Measurements from ENCODE around the gene CRX. TPM values are rescaled to one million over a fixed set of nuclear protein-coding genes. Genes with fewer than 3 reads are reported as not detected.
"Not testable (repeated sequence)": the region's sequence is repeated elsewhere in the genome, so short reads cannot be mapped to it uniquely, and the experiment has no call there.

CRX gene
- total and polyA plus RNA-seq, 2 experiments from 2014 or later = not detected

DNA sequence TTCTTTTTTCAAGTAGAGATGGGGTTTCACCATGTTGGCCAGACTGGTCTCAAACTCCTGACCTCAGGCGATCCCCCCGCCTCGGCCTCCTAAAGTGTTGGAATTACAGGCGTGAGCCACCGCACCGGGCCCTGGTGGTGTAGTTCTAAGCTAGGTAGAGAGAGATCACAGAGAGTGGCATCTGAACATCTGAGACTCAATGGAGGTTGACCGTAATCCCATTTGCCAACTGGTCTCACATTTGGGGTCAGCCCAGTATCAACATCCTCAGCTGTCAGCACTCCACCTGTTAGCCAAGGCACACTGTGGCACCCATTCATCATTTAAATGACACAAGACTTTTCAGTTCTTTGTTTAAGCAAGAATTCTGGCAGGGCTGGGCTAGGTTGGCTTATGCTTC is 35.2 kb upstream of the CRX start:
- DNase-seq = no peak
- H2AFZ ChIP-seq = no peak overlapping the region
- H4K20me1 ChIP-seq (ENCODE audit: insufficient read depth) = peaks cover under 1% of the 10 kb centered on the region; the same call in 1 of the 2 replicates
- in situ Hi-C loops (cut with MboI) = no loop called here
- H3K4me2 ChIP-seq (ENCODE audit: unreplicated experiment) = no peak overlapping the region
- H3K36me3 ChIP-seq (ENCODE audit: low read depth) = peaks cover 12% of the 10 kb centered on the region; the same call in 1 of the 2 replicates
- H3K79me2 ChIP-seq (ENCODE audit: insufficient read depth) = peaks cover 5% of the 10 kb centered on the region
- 0 out of 2 replicates have a peak, but pooled peaks cover 12% of the 10 kb centered on the region for H3F3A ChIP-seq (ENCODE audit: insufficient read depth)
- WGBS, 2 experiments (ENCODE audit: low coverage in 1 of 2, low lambda C conversion rate in 2 of 2, missing lambda C conversion rate in 2 of 2) = 91% methylated on average over 7 of the region's 7 CpGs
- H3K9me2 ChIP-seq (ENCODE audit: insufficient read depth) = no peaks in the 10 kb centered on the region
- TF ChIP-seq EZH2phosphoT487 (IDR thresholded peaks at IDR 0.05; ENCODE audit: insufficient read depth, low read depth) = no peak
- TF ChIP-seq EZH2 (IDR thresholded peaks at IDR 0.05; ENCODE audit: insufficient read depth, poor library complexity, severe bottlenecking) = no peak
- H3K4me3 ChIP-seq = no peak overlapping the region
- no peaks in the 10 kb centered on the region for H3K27me3 ChIP-seq (replicated peaks; ENCODE audit: insufficient read depth)
- H3K9me3 ChIP-seq (ENCODE audit: low read depth) = no peaks in the 10 kb centered on the region
- no peak overlapping the region for H3K27ac ChIP-seq
- H3K9ac ChIP-seq = no peak overlapping the region
- no peaks in the 10 kb centered on the region for H3K4me1 ChIP-seq (ENCODE audit: insufficient read depth)

GRCh38 chr19:47787307-47787706 is 34.4 kb upstream of the CRX start:
- H3F3A ChIP-seq (ENCODE audit: insufficient read depth); H4K20me1 ChIP-seq (ENCODE audit: insufficient read depth); in situ Hi-C loops (cut with MboI); H3K4me2 ChIP-seq (ENCODE audit: unreplicated experiment); H3K9me2 ChIP-seq (ENCODE audit: insufficient read depth); H3K9ac ChIP-seq; H3K9me3 ChIP-seq (ENCODE audit: low read depth); DNase-seq; H3K27ac ChIP-seq; H3K79me2 ChIP-seq (ENCODE audit: insufficient read depth); H3K27me3 ChIP-seq (replicated peaks; ENCODE audit: insufficient read depth); H3K4me1 ChIP-seq (ENCODE audit: insufficient read depth); H2AFZ ChIP-seq; H3K4me3 ChIP-seq: not testable (repeated sequence)
- 62 to 67% methylated on average over 10 of the region's 10 CpGs for WGBS, 2 experiments (ENCODE audit: low coverage in 1 of 2, low lambda C conversion rate in 2 of 2, missing lambda C conversion rate in 2 of 2)
- H3K36me3 ChIP-seq (ENCODE audit: low read depth) = peaks cover 12% of the 10 kb centered on the region; the same call in 1 of the 2 replicates

DNA sequence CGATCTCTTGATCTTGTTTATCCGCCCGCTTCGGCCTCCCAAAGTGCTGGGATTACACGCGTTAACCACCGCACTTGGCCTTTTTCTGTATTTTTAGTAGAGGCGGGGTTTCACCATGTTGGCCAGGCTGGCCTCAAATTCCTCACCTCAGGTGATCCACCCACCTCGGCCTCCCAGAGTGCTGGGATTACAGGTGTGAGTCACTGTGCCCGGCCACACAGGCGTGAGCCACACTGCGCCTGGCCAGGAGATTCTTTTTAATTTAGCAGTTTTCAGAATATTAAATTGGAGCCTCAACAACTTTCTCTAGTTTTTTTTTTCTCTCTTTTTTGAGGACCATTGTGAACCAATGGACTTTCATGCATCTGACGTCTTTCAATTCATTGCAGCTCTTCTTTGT is 31.9 kb upstream of the CRX start:
- in situ Hi-C loops (cut with MboI); H3K79me2 ChIP-seq (ENCODE audit: insufficient read depth): not testable (repeated sequence)
- WGBS, 2 experiments (ENCODE audit: low coverage in 1 of 2, low lambda C conversion rate in 2 of 2, missing lambda C conversion rate in 2 of 2) = 96 to 97% methylated on average over 13 of the region's 13 CpGs

DNA sequence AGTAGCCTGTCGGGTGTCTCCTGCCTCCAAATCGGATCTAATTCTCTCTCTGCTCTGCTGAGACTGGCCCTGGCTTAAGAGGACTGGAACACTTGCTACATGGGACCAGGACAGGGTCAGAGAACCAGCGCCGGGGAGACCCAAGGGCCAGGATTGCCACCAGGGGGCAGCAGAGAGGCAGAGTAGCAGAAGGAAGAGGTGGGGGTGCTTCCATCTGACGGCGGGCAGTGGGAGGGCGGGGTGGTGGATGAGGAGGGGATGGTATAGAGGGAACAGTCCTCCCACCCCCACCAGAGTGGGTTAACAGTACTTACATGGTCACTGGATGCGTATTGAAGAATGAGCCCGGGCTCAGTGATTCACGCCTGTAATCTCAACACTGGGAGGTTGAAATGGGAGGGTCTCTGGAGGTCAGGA is 31.3 kb upstream of the CRX start:
- no peak for TF ChIP-seq EZH2 (IDR thresholded peaks at IDR 0.05; ENCODE audit: insufficient read depth, poor library complexity, severe bottlenecking)
- TF ChIP-seq EZH2phosphoT487 (IDR thresholded peaks at IDR 0.05; ENCODE audit: insufficient read depth, low read depth) = no peak
- Histone ChIP-seq H3K9ac (no peak overlapping the region), H3F3A (ENCODE audit: insufficient read depth) (0 out of 2 replicates have a peak, but pooled peaks cover 3% of the 10 kb centered on the region), H4K20me1 (ENCODE audit: insufficient read depth) (no peaks in the 10 kb centered on the region), H3K27me3 (replicated peaks; ENCODE audit: insufficient read depth) (no peaks in the 10 kb centered on the region), H3K4me3 (no peak overlapping the region), H3K79me2 (ENCODE audit: insufficient read depth) (no peaks in the 10 kb centered on the region), H2AFZ (no peak overlapping the region), H3K9me2 (ENCODE audit: insufficient read depth) (no peaks in the 10 kb centered on the region), H3K9me3 (ENCODE audit: low read depth) (no peaks in the 10 kb centered on the region), H3K27ac (no peak overlapping the region), H3K4me2 (ENCODE audit: unreplicated experiment) (no peak overlapping the region), H3K4me1 (ENCODE audit: insufficient read depth) (no peaks in the 10 kb centered on the region), H3K36me3 (ENCODE audit: low read depth) (peaks cover 1% of the 10 kb centered on the region; the same call in 1 of the 2 replicates)
- in situ Hi-C loops (cut with MboI) = no loop called here
- WGBS, 2 experiments (ENCODE audit: low coverage in 1 of 2, low lambda C conversion rate in 2 of 2, missing lambda C conversion rate in 2 of 2) = 5 to 13% methylated on average over 6 to 10 of the region's 10 CpGs
- peak; percentile 74 for DNase-seq

More for the DNA sequence above, 31.9 kb upstream of the CRX start:
- H3K9ac ChIP-seq; H4K20me1 ChIP-seq (ENCODE audit: insufficient read depth); H3K4me2 ChIP-seq (ENCODE audit: unreplicated experiment); DNase-seq; H3K9me2 ChIP-seq (ENCODE audit: insufficient read depth); H3K4me1 ChIP-seq (ENCODE audit: insufficient read depth); H2AFZ ChIP-seq; H3F3A ChIP-seq (ENCODE audit: insufficient read depth); H3K9me3 ChIP-seq (ENCODE audit: low read depth); H3K4me3 ChIP-seq; H3K36me3 ChIP-seq (ENCODE audit: low read depth); H3K27me3 ChIP-seq (replicated peaks; ENCODE audit: insufficient read depth); H3K27ac ChIP-seq: not testable (repeated sequence)

GRCh38 chr19:47792616-47793015 is 29.1 kb upstream of the CRX start:
- H3K36me3 ChIP-seq (ENCODE audit: low read depth) = no peaks in the 10 kb centered on the region
- in situ Hi-C loops (cut with MboI) = no loop called here
- no peaks in the 10 kb centered on the region for H3K79me2 ChIP-seq (ENCODE audit: insufficient read depth)
- no peak overlapping the region for H3K4me2 ChIP-seq (ENCODE audit: unreplicated experiment)
- no peaks in the 10 kb centered on the region for H3K9me3 ChIP-seq (ENCODE audit: low read depth)
- no peaks in the 10 kb centered on the region for H3K9me2 ChIP-seq (ENCODE audit: insufficient read depth)
- H3K4me1 ChIP-seq (ENCODE audit: insufficient read depth) = no peaks in the 10 kb centered on the region
- no peaks in the 10 kb centered on the region for H4K20me1 ChIP-seq (ENCODE audit: insufficient read depth)
- no peaks in the 10 kb centered on the region for H3K27me3 ChIP-seq (replicated peaks; ENCODE audit: insufficient read depth)
- no peak overlapping the region for H3K27ac ChIP-seq
- TF ChIP-seq EZH2 (IDR thresholded peaks at IDR 0.05; ENCODE audit: insufficient read depth, poor library complexity, severe bottlenecking) = no peak
- H3F3A ChIP-seq (ENCODE audit: insufficient read depth) = 0 out of 2 replicates have a peak, but pooled peaks cover 3% of the 10 kb centered on the region
- H2AFZ ChIP-seq = no peak overlapping the region
- WGBS, 2 experiments (ENCODE audit: low coverage in 1 of 2, low lambda C conversion rate in 2 of 2, missing lambda C conversion rate in 2 of 2) = 86 to 88% methylated on average over 1 of the region's 1 CpG
- no peak overlapping the region for H3K4me3 ChIP-seq
- DNase-seq = no peak
- H3K9ac ChIP-seq = no peak overlapping the region

Data from GM23248 (cell line).